Stimulated activated CD4-positive, alpha-beta T cell treated with anti-CD3 and anti-CD28 coated beads, TNF-alpha, amount 100 ng/mL, for 1 hour (primary cell): ENCODE data around the gene IFT74.

Experiments
- DNase-seq, 3 donors: peaks; one replicate each; pipeline ENCODE4 v3.0.0-alpha.2; 2020; ENCODE audit warnings: low read depth in 3 of 3, low spot score in 1 of 3

Gene IFT74

DNA sequence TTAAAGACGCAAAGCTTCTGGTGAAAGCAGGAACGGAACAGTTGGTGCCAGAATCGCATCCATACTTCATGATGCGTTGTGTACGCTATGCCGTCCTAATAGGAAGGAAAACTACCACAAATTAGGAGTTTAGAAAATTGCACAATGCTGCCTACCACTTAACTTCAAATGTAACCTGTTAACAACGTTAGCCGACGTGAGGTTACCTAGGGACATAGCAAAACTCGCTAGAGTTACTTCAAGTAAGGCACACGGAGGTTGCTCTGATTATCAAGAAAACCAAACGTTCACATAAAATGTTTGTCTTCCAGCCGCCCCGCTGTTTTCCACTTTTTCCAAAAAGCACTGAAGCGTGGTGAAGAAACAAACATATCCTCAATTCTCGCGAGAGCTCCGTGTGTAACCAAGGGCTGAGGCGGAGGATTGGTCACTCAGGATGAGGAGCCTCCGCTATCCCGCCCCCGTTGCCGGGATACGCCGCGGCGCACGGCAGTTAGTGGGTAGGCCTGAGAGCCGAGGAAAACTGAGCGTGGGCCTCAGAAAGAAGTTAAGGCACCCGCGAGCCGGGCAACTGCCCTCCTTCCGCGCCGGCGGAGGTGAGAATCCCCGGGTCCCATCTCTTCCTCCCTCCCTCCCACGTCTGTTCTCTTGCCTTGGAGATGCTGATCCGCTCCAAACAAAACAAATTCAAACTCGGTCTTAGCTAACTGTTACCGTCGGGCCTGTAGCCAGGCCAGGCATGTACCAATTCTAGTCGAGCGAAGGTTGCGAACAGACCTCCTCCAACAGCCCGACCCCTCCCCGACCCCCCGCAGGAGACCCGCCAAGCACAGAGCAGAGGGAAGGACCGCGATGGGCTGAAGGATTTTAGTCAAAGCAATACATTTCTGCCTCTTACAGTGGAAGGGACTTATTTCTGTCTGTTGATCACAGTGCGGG lies at the start of gene IFT74:
IFT74 (plus strand) TSS at position 492 of the 939 bp plus-strand sequence. CDS start 5,556 bp downstream, outside the sequence.
- peak; percentile 78 to 82 (median 80) for DNase-seq

DNA sequence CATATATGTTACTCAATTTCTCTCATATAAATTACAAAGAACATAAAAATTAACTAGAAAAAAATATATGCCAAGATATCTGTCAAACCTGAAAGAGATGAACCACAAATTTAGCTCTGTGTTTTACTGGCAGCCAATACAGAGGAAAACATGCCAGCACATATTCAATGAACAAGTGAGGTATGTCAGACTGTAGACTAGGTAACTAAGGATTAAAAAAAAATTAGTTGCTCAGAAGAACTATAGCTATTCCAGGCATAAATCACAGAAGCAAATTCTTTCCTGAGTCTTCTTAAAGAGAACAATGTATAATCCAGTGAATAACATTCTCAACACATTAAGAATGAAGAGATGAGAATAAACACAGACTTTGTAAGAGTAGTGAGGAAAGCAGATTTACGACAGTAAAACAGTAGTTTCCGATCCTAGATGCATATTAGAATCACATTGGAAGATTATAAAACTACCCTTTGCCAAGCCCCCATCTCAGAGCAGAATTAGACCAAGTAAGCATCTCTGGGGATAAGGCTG lies 43.0 kb upstream of the IFT74 start:
- no peak for DNase-seq

DNA sequence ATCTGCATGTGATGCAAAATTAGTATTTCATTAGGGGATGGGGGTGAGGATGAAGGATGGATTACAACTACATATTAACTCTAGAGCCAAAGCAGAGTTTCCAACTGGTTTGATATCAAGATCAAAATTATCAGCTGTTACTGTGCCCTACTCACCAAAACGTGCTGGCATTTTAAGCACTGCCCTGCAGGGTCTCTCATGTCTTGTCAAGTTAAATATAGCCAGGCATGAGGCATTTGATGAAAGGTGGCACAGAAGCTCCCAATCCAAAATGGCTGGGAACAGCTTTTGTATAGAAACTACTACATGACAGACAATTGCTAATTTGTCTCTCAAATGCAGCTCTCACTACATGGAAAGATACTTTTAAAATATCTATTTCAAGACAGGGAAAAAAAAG lies 36.5 kb upstream of the IFT74 start:
- no peak for DNase-seq

DNA sequence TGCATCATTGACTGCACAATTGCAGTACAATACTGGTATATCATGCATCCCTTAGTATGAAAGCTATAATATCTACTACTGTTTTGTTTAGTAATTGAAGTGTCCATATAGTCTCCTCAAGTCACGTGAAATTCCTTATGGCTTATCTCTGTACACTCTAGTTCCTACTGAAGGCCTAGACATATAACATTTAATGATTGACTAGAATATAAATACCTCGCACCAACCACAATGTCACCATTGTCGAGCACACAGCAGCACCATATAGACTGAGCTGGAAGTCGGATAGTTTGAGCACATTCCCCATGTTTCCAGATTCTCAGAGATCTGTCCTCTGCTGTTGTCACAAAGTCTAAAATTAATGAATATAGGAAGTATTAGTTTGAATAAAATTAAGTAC lies 30.6 kb upstream of the IFT74 start:
- no peak for DNase-seq

DNA sequence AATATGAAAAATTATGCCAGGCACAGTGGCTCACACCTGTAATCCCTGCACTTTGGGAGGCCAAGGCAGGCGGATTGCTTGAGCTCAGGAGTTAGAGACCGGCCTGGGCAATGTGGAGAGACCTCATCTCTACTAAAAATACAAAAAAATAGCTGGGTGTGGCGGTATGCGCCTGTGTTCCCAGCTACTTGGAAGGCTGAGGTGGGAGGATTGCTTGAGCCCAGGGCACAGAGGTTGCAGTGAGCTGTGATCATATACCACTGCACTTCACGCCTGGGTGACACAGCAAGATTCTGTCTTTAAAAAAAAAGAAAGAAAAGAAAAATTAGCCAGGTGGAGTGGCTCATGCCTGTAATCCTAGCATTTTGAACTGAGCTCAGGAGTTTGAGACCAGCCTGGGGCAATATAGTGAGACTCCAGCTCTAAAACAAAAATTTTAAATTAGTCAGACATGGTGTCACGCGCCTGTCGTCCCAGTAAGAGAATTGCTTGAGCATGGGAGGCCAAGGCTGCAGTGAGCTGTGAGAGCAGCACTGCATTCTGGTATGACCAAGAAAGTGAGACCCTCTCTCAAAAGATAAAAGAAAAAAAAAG lies 27.2 kb upstream of the IFT74 start:
- DNase-seq = no peak

DNA sequence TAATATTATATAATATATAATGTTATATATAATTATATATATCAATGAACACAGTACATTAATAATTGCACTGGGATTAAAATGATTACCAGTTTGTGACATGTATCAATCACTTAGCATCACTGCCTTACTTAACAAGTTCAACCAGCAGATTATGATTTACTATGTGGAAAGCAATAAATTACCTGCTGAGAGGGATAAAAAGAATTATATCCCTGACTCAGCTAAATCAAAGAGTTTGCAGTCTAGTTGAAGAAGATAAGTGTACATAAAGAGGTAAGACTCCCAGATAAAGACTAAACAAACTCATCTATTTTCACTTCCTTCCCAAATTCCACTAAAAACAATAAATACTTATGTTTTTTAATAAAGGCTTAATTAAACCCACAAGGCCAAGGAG lies 20.4 kb upstream of the IFT74 start:
- no peak for DNase-seq

DNA sequence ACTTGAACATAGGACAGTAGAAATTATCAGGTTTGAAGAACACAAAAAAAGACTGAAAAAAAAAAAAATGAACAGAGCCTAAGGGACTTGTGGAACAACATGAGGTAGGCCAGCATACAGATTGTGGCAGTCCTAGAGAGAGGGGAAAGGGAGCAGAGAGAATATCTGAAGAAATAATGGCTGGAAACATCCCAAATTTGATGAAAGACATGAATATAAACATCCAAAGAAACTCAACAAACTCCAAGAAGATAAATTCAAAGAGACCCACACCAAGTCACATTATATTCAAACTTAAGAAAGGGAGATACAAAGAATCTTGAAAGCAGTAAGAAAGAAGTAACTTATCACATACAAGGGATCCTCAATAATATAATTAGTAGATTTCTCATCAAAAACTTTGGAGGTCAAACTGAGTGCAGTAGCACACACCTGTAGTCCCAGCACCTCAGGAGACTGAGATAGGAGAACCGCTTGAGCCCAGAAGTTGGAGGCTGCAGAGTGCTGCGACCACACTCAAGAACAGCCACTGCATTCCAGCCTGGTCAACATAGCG lies 18.3 kb upstream of the IFT74 start:
- no peak for DNase-seq

DNA sequence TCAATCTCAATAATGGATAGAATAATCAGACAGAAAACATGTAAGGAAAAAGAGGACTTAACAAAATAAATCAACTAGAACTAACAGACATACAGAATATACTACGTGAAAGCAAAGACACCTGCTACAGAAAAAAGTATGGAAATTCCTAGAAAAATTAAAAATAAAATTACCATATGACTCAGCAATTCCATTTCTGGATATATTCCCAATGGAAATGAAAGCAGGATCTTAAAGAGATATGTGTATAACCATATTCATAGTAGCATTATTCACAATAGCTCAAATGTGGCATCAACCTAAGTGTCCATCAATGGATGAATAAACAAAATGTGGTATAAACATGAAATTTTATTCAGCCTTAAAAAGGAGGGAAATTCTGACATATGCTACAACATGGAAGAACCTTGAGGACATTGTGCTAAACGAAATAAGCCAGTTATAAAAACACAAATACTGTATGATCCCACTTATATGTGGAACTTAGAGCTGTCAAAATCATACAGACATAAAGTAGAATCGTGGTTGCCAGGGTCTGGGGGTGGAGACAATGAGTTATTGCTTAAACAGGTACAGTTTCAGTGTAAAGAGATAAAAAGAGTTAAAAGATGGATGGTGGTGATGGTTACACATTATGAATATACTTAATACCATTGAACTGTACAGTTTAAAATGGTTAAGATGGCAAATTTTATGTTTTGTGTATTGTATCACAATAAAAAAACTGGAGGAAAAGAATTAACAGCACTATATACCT lies 16.1 kb upstream of the IFT74 start:
- no peak for DNase-seq

DNA sequence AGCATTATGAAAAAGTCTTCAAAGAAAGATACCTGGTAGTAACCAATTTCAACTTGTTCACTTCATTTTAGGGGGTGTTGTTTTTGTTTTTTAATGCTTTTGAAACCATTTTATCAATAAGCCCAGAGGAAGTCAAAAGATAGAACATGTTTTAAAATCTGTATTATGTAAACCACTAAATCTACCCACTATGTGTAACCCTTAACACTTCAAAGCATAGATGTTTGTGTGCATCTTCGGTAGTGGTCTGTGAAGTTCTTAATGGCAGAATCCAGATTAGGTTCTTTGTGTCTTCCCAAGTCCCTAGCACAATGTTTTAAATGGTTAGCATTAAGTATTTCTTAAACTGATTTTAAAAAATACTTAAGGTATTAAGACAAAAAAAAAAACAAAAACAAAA lies 15.4 kb upstream of the IFT74 start:
- no peak for DNase-seq

DNA sequence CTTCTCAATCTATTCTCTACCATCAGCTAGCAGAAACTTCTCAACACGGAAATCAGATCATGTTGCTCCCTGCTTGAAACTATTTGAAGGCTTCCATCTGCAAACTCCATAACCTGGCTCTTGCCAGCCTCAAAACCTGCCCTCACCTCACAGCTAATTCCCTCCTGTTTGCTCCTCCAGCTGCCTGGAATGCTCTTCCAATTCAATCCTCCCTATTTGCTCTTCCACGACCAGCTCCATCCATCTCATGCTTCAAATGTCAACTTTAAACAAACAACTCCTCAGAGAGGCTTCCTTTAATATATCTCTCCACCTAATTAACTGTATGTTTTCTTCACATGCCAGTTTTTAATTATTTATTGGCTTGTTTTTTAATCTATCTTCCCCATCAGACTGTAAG lies 10.6 kb upstream of the IFT74 start:
- no peak for DNase-seq

DNA sequence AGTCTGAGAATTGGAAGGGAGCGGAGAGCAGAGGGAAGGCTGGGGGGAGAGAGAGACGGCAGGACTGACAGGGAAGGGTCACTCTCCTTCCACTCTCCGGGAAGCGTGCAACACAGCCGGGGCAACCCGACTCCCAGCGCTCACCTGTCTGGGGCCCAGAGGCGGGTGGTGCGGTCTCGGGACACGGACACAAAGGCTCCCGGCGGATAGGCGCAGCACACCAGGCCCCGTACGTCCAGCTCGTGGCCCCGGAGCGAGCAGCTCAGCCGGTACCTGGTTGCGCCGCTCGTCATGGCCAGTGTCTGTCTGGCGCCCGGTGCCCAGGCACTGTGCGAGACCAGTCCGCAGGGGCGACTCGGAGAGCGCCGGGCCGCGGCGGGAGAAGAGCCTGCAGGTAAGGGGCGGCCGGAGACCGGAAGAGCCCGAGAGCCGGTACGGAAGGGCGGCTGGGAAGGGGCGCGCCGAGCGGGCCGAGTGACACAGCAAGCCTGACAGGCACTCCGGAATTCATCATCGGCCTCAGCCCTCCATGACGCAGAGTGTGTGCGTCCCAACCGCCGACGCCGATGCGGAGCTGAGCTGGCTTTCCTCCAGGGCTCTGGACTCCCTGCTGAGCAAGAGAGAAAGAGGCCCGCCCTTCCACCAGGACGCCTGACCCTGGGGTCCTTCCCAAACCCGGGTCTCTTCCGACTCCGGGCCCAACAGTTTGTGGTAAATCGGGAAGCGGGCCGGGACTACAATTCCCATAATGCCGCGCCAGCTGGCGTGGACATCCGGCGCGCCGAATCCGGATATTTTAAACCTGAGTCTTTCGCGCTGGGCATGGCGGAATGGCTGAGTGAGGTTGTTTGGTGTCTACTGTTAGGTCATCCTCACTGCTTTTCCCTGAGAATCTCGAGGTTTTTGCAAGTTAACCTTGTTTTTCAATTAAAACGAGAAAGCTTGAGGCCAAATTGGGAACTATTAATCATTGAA lies 9.2 kb upstream of the IFT74 start, which contains the start of gene PLAA:
PLAA (minus strand) TSS at position 490 of the 975 bp plus-strand sequence; CDS start at position 293, 197 bp downstream.
- peak; percentile 49 to 75 (median 60) for DNase-seq

DNA sequence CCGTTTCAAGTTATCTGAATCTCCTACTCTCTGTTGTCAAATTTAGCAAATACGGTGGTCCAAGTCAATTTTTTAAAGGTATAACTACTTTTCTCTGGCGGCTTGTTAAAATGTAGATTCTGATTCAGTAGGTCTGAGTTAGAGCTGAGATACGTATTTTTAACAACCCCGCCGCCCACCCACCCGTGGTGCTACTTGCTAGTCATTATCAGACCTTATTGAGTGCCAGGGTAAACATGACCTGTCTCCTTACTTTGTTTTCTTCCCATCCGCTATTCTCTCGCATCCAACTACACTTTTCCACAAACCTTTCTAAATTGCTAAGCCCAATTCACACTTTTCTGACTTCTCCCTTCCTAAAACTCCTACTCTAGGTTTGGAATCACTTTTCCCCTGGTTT lies 8.5 kb upstream of the IFT74 start:
- no peak for DNase-seq

DNA sequence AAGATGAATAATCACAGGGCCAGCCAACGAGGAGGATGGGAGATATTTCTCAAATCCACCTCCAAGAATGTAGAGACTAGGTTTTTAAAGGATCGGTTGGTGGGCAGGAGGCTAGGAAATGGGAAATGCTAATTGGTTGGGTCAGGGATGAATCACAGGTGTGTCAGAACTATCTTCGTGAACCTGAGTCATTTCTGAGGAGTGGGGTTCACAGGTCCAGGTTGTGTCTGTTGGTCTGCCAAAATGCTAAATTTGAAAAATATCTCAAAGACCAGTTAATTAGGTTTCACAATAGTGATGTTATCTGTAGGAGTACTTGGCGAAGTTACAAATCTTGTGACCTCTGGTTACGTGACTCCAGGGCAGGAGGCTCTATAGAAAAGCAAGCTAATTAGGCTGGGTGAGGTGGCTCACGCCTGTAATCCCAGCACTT lies 6.6 kb upstream of the IFT74 start:
- no peak for DNase-seq

DNA sequence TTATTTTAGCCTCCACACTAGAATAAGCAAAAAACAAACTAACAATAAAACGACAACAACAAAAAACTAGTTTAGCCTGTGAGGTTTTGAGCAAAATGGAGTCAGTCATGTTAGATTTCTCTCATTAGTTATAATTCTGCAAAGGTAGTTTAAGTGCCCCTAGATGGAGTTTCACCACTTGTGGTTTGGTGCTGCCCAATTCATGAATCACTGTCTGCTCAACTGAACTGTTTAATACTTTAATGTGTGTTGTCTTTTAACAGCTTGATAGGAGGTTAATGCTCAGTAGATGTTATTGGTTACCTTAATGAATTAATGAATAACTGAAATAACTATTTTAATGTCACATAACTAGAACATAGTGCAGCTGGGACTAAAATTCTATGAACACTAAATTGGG lies 5.7 kb upstream of the IFT74 start:
- no peak for DNase-seq

DNA sequence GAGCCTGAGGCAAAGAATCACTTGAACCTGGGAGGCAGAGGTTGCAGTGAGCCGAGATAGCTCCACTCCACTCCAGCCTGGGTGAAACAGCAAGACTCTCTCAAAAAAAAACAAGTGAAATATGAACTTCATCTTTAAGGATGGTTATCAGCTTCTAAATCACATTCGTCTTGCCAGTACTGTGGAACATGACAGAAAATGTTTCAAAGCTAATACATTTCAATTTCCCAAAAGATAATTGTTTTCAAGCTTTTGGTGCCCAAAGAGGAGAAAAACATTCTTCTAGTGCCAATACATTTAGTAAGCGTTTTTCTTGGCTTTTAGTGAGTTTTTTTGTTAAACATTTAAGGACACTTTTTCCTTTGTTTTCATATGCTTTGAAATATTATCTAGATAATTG lies 4.4 kb upstream of the IFT74 start:
- DNase-seq = no peak

DNA sequence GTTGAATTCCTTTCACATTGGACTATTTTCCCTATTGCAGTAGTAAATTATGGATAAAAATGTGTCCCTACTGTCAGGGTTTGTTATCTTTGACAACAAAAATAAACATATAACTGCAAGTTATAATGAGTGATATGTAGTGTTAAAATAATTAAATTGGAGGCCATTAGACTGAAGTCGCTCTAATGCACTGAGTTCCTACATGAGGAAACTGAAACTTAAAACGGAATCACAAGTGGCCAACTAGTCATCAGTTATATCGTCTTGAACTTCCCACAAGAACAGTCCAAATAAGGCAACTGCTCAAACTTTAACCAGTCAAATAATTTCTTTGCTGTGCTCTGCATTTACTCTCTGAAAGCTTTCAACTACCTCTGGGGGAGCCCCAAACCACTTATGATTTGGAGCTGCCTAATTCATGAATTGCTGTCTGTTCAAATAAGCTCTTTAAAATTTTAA lies 2.1 kb upstream of the IFT74 start:
- no peak for DNase-seq

DNA sequence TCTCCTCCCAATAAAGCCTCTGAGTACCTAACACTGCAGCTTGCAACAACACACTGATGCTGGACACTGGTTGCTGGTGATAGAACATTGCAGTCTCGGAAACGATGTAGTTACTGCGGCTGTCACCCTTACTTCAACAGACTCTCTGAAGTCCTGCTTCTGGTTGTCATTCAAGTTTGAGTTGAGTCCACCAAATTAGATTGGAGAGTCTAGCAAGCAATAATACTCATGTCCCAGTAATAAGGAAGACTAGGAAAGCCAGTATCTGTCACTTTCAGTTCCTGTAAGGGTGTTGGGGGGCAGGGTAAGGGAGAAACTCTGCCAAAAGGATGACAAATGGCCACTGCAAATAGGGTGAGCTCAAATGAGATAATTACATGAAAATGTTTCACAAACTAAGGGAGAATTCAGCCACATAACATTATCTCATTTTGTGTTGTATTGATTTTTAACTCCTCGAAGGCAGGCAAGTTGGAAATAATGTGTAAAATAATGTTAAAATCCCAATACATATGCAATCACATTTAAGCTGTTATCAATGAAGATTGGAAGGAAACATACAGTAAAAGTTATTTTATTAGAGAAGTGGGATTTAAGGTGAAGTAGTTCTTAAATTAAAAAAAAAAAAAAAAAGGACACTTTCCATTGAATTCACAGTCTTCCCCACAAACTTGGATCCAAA lies 849 bp upstream of the IFT74 start:
- DNase-seq = no peak

DNA sequence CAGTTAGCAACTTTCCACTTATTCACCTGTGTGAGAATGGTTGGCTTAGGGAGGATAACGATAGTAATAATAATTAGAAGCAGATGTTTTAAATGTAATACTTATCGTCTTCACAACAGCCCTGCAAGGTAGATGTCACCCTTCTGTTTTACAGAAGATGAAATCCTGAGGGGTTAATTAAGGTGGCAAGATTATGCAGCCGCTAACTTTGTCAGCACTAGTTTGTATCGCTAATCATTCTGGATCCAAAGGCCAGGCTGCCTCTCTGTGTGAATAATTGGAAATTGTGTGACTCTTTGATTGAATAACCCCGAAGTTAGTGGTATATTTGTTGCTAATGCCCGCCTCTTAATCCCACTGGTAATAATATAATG lies 635 bp downstream of the IFT74 start:
- DNase-seq = no peak

DNA sequence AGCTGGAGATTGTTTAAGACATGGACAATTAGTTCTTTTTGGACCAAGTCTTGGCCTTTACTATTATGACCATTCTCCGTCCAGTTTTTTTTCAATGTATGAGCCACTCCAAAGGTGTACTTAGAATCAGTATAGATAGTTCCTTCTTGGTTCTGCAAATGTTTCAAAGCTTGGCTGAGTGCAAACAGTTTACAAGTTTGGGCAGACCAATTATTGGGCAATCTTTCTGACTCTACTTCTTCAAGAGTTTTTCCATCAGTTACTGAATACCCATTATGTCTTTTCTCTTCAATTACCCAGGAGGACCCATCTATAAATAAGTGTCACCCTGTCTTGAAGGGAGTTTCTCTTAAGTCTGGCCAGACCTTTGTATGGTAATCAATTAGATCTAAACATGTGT lies 15.5 kb downstream of the IFT74 start:
- no peak for DNase-seq
